ENCODE results near the gene RTP2.

The RTP2 gene

DNA sequence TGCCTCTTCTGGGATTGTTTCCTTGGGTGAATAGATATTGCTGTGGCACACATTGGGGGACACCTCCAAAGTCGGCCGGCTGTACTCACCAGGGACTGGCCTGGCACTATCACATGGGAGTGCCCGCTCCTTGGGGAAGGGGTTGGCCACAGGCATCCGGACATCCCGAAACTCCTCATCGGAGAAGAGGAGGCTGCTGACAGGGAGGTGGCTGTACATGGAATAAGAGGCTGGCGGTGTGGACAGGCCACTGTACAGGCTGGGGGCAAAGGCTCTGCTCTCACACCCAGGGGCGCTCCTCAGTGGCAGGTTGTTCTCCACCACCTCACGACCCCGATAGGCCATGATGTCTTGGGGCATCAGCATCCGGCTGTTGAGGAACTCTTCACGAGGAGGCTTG is 27.2 kb upstream of the RTP2 start:
- TF ChIP-seq, protein P1, sequence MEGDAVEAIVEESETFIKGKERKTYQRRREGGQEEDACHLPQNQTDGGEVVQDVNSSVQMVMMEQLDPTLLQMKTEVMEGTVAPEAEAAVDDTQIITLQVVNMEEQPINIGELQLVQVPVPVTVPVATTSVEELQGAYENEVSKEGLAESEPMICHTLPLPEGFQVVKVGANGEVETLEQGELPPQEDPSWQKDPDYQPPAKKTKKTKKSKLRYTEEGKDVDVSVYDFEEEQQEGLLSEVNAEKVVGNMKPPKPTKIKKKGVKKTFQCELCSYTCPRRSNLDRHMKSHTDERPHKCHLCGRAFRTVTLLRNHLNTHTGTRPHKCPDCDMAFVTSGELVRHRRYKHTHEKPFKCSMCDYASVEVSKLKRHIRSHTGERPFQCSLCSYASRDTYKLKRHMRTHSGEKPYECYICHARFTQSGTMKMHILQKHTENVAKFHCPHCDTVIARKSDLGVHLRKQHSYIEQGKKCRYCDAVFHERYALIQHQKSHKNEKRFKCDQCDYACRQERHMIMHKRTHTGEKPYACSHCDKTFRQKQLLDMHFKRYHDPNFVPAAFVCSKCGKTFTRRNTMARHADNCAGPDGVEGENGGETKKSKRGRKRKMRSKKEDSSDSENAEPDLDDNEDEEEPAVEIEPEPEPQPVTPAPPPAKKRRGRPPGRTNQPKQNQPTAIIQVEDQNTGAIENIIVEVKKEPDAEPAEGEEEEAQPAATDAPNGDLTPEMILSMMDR (IDR thresholded peaks at IDR 0.05; ENCODE audit: insufficient read depth, missing control alignments), result no peak
- FAIRE-seq, result no peak
- no peak for DNase-seq (ENCODE audit: insufficient read length, low spot score)

DNA sequence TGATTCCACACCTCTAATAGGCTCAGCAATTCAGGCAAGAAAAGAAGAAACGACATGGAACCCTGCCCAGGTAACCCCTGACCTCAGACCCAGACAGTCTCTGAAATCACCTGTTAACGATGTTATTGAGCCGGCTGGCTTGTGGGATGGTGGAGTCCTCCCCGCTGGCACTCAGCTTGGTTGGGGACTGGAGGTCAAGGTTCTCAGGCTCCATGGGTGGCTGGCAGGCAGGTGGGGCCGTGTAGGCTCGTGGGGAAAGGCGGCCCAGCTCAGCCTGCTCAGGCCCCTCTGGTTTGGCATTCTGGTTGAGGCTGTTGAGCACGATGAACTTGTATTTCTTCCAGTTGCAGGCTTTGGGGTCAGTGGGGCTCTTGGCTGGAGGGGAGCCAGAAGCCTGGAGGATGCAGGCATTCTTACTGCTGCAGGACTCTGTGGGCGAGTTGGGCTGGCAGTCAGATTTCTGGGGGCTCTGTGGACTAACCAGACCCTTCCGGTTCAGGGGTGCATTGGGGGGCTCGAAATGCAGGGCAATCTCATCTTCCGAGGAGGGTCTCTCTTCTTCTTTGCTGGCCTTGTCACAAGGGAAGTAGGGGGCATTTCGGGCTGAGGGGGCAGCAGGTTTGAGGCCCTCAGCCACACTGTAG is 26.7 kb upstream of the RTP2 start:
- DNase-seq (ENCODE audit: insufficient read length, low spot score), result no peak
- TF ChIP-seq, protein P1 (IDR thresholded peaks at IDR 0.05; ENCODE audit: insufficient read depth, missing control alignments), result no peak
- FAIRE-seq, result no peak

DNA sequence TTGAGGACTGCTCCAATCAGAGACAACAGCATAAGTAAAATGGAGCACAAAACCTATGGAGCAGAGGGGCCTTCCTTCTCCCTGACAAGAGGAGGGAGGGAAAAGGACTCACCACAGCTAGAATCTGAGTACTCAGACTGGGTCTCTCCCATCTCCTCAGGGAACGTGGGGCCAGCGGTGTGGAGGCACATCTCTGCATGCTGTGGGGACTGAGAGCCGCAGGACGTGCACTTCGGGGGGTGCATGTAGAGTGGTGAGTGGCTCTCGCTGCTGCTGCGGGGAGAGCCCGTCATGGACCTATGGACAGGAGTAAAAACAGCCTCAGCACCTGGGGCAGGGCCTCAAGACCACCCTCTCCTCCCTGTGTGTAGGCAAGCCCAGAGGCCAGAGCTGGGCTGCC is 25.9 kb upstream of the RTP2 start:
- FAIRE-seq, result no peak
- TF ChIP-seq, protein P1 (IDR thresholded peaks at IDR 0.05; ENCODE audit: insufficient read depth, missing control alignments), result no peak

DNA sequence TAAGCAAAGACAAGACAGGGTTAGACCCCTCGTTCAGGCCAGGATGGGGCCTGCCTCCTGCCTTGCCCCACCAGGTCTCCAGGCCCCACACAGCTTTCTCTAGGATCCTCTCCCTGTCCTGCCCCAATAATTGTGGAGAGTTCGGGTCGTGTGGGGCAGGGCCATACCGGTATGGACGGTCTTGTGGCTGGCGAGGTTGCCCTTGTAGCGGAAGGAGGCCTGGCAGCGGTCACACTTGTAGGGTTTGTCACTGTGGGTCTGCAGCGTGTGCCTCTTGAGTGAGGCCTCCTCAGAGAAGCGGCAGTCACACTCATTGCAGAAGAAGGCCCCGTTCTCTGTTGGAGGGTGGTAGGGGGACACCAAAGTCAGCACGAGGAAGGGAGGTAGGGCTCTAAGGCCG is 24.2 kb upstream of the RTP2 start:
- TF ChIP-seq, protein P1 (IDR thresholded peaks at IDR 0.05; ENCODE audit: insufficient read depth, missing control alignments), result no peak
- FAIRE-seq (no peak), DNase-seq (ENCODE audit: insufficient read length, low spot score) (no peak)

More for the DNA sequence above, 25.9 kb upstream of the RTP2 start:
- no peak for DNase-seq (ENCODE audit: insufficient read length, low spot score)

DNA sequence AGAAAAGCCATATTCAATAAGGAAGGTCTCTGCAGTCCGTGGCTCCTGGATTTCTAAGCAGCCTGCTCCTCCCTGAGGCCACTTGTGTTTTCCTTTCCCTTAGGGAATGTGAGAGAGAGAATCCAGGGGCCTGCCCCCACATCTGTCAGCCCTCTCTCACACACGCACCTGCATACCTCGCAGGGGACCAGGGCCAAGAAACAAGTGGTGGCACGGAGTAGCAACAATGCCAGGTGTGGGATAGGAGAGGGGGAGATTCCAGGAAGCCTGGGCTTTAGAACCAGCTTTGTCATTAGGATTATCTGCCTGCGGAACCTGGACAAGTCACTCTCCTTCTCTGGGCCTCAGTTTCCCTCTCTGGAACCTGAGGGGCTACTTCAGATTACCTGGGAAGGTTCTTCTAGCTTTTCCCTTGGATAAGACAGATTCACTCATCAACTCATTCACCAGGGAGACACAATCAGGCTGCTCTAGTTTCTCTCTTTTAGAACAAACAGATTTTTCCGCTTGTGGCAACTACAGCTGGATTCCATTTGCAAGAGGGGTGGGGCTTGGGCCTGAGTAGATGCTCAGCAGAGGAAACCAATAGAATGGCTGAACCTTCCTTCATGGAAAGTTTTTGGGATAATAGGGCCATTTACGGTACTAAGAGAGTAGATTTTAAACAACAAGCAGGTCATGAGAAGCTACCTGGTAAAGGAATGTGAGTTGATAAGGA is 23.5 kb upstream of the RTP2 start:
- DNase-seq (ENCODE audit: insufficient read length, low spot score), result no peak
- TF ChIP-seq, protein P1 (IDR thresholded peaks at IDR 0.05; ENCODE audit: insufficient read depth, missing control alignments), result no peak
- no peak for FAIRE-seq

DNA sequence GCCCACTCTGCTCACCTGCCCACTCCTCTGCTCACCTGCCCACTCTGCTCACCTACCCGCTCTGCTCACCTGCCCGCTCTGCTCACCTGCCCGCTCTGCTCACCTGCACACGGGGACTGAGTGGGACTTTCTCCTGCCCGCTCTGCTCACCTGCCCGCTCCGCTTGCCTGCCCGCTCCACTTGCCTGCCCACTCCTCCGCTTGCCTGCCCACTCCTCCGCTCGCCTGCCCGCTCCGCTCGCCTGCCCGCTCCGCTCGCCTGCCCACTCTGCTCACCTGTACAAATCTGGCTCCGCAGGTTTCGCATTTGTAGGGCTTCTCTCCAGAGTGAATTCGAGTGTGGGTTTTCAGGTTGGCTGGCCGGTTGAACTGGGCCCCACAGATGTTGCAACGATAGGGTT is 22.9 kb upstream of the RTP2 start:
- no peak for DNase-seq (ENCODE audit: insufficient read length, low spot score)
- no peak for FAIRE-seq
- TF ChIP-seq, protein P1 (IDR thresholded peaks at IDR 0.05; ENCODE audit: insufficient read depth, missing control alignments), result no peak

DNA sequence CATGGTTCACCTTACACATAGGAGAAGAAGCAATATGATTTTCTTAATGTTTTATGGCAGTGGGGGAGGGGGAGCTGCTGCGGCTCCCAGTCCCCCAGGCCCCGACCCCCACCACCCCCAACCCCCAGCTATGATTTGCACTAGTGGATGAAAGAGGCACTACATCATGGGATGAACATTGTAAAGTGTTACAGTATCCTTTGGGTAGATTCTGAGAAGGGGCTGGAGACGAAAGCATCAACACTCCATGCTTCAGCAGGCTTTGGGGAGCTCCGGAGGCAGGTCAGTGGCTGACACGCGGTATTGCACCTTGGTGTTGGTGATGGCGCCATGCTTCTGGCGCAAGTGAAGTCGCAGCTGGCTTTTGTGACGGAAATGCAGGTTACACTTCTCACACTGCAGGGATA is 19.9 kb upstream of the RTP2 start:
- TF ChIP-seq, protein P1 (IDR thresholded peaks at IDR 0.05; ENCODE audit: insufficient read depth, missing control alignments), result no peak
- DNase-seq (ENCODE audit: insufficient read length, low spot score) (no peak), FAIRE-seq (no peak)
